CD4-positive, CD25-positive, alpha-beta regulatory T cell (primary cell): ENCODE results near the gene LIMS2. TPM values are rescaled to one million over a fixed set of nuclear protein-coding genes. Genes with fewer than 3 reads are reported as not detected.

ENCODE experiments used
- ATAC-seq, 2 donors: fragments of 150-1000 bp; cut with Tn5 transposase; one replicate each; pipeline ENCODE4 v1.10.0; 2021; ENCODE audit warnings: low read depth in 2 of 2, moderate number of reproducible peaks in 2 of 2, moderate library complexity in 1 of 2
- DNase-seq, 3 donors: peaks; one replicate each; pipeline versions ENCODE4 v3.0.0 to v3.0.0-alpha.2; 2012 to 2022; ENCODE audit warnings: mixed read lengths in 1 of 3
- H3K27ac ChIP-seq: one replicate; pipeline ENCODE4 v1.7.0; 2013; ENCODE audit warnings: mild to moderate bottlenecking, low read length; ENCODE audit not compliant: insufficient read depth, poor library complexity, severe bottlenecking
- H3K27me3 ChIP-seq: one replicate; pipeline ENCODE4 v1.7.0; 2013; ENCODE audit warnings: low read length; ENCODE audit not compliant: control insufficient read depth, insufficient read depth
- H3K36me3 ChIP-seq: one replicate; pipeline ENCODE4 v1.7.0; 2013; ENCODE audit warnings: mild to moderate bottlenecking, low read length, moderate library complexity; ENCODE audit not compliant: control insufficient read depth, insufficient read depth
- H3K4me1 ChIP-seq: 2 replicates; pipeline ENCODE4 v1.7.0; 2013; ENCODE audit warnings: mild to moderate bottlenecking, low read length; ENCODE audit not compliant: insufficient read depth, control insufficient read depth, poor library complexity, severe bottlenecking
- H3K4me3 ChIP-seq: one replicate; pipeline ENCODE4 v1.7.0; 2013; ENCODE audit warnings: low read depth, mild to moderate bottlenecking, low read length, moderate library complexity
- H3K9me3 ChIP-seq, 2 experiments: 1 replicate in 1 of 2; 2 replicates in 1 of 2; pipeline ENCODE4 v1.7.0; 2013; ENCODE audit warnings: low read length in 2 of 2, mild to moderate bottlenecking in 1 of 2, moderate library complexity in 1 of 2; ENCODE audit not compliant: control insufficient read depth in 2 of 2
- H3K27ac Mint-ChIP-seq, 3 donors: one replicate each; pipeline ENCODE4 v1.8.0; 2020 to 2022; ENCODE audit warnings: mild to moderate bottlenecking in 3 of 3, mixed read lengths in 3 of 3, moderate library complexity in 2 of 3
- H3K27me3 Mint-ChIP-seq: one replicate; pipeline ENCODE4 v1.8.0; 2022; ENCODE audit warnings: mild to moderate bottlenecking, mixed read lengths
- H3K36me3 Mint-ChIP-seq: one replicate; pipeline ENCODE4 v1.8.0; 2020; ENCODE audit warnings: mixed read lengths
- H3K4me1 Mint-ChIP-seq, 4 donors: one replicate each; pipeline ENCODE4 v1.8.0; 2020 to 2022; ENCODE audit warnings: mixed read lengths in 4 of 4, mild to moderate bottlenecking in 1 of 4
- H3K4me3 Mint-ChIP-seq, 4 donors: one replicate each; pipeline ENCODE4 v1.8.0; 2020 to 2022; ENCODE audit warnings: mild to moderate bottlenecking in 4 of 4, mixed read lengths in 4 of 4, moderate library complexity in 3 of 4
- H3K9me3 Mint-ChIP-seq, 7 donors: one replicate each; pipeline ENCODE4 v1.8.0; 2020 to 2022; ENCODE audit warnings: mixed read lengths in 7 of 7, mild to moderate bottlenecking in 3 of 7, moderate library complexity in 2 of 7
- polyA plus RNA-seq, 4 donors: library from polyadenylated mRNA; unstranded; fragments of 300-500 nt; fragmentation: Illumina TruSeq; gene quantifications; one replicate each; pipeline ENCODE4 v1.2.3, GENCODE V29; 2021
- total RNA-seq: library from RNA; stranded (reverse); gene quantifications from one replicate; pipeline ENCODE4 v1.2.3, GENCODE V29; 2022

Gene LIMS2
- total and polyA plus RNA-seq, 5 donors from 2014 or later = 10.8 to 23.8 (median 15.4) TPM

DNA sequence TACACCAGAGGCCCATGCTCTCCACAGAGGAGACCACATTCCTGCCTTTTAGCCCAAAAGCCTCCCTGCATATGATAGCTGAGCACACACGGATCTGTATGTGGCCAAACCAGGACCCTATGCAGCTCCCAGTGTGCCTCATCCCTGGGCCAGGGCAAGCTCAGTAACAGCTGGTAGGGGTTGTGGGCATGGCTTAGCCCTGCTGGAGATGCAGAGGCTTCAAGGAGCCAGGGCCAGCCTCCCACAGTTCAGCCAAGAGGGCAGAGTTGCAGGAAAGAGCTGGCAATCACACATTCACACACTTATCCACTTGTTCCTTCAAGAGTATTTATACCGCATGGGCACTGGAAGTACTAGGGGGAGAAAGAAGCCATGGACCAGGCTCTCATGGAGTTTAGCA lies 1.6 kb upstream of the LIMS2 start:
- Mint-ChIP-seq H3K4me3 (no peak overlapping the region), H3K4me1 (peaks cover 0 to 14% (median 9%) of the 10 kb centered on the region in 4 donors), H3K9me3 (no peaks in the 10 kb centered on the region), H3K27ac (no peak overlapping the region), H3K36me3 (no peaks in the 10 kb centered on the region), H3K27me3 (peaks cover 62% of the 10 kb centered on the region)
- DNase-seq (no peak), ATAC-seq (no peak)
- Histone ChIP-seq H3K4me1 (peaks cover 10% of the 10 kb centered on the region), H3K36me3 (no peaks in the 10 kb centered on the region), H3K27ac (no peak overlapping the region), H3K9me3 (no peaks in the 10 kb centered on the region), H3K27me3 (peaks cover 17% of the 10 kb centered on the region), H3K4me3 (no peak overlapping the region)

DNA sequence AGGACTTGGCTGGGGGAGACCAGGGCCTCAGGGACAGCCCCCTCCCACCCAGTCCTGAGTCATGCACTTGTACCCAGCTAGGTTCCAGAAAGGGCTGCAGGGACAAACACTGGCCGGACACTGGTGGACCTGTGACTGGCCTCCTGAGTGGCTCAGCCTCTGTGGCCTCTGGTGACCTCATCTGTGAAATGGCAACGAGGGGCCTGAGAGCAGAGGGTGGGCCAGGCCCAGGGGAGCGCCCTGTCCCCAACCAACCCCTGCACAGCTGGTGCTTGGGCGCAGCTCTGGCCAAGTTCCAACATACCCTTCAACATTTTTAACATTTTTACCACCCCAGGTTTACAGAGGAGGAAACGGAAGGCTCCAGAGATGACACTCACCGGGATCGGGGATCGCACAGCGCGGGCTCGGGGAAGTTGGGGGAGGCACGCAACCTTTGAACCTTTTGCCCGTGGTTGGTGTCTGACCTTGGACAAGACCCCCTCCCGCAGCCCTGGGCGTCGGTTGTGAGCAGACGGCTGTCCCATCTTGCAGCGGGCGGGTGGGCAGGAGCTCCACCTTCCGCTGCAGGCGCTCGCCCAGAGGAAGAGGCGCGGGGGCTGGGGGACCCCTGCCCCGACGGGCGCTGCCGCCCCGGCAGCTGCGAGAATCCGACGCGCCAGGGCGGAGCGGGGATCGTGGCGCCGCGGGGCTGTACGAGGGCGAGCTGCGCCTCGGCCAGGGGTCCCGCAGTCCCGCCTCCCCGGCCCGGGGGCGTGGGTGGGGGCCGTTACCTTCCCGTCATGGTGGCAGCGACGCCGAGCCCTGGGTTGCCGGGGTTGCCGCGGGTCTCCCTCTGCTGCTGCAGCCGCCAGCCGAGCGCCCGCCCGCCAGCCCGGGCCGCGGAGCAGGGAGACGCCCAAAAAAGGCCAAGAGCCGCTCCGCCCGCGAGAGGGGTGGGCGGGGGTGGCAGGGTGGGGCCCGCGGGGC lies 805 bp downstream of the LIMS2 start:
- H3K4me3 ChIP-seq = no peak overlapping the region
- peaks cover 22% of the 10 kb centered on the region for H3K27me3 ChIP-seq
- H3K27me3 Mint-ChIP-seq = peaks cover 80% of the 10 kb centered on the region

DNA sequence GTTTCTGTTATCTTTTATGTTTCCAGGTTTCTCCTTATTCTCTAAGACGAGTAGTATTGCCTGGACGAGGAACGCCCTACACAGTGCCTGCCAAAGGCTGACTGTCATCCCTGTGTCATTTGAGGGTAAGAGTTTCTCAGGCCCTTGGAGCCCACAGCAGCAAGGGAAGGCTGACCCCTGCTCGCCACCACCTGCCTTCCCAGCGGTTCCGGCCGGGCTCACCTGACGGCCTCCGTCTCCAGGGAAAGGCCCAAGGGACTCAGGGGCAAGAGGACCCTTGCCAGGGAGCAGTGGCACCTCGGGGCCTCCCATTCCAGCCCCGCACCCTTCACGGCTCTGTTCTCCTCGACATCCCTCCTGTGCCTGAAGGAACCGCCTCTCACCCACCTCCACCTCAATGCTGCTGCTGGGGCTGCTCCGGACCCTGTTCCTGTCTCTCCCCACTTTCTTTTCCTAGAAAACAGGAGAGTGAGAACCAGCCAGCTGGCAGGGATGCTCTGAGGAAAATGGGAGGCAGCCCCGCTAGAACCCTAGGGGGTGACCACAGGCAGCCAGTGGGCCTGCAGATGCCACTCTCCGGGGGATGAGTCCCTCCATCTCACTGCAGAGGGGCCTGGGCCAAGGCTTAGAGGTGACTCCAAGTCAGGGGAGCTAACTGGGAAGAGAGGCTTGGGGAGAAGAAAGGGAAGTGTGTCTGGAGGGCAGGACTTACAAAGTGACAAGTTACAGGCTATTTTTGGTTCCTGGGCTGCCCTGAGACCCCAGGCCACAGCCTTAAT lies 1.9 kb downstream of the LIMS2 start:
- Histone ChIP-seq H3K4me1 (peaks cover 10% of the 10 kb centered on the region), H3K27me3 (peaks cover 24% of the 10 kb centered on the region), H3K36me3 (no peaks in the 10 kb centered on the region), H3K27ac (no peak overlapping the region), H3K9me3 (no peaks in the 10 kb centered on the region), H3K4me3 (no peak overlapping the region)
- H3K4me1 Mint-ChIP-seq = peaks cover 0 to 14% (median 9%) of the 10 kb centered on the region in 4 donors
- H3K9me3 Mint-ChIP-seq = no peaks in the 10 kb centered on the region
- peaks cover 81% of the 10 kb centered on the region for H3K27me3 Mint-ChIP-seq
- H3K36me3 Mint-ChIP-seq = no peaks in the 10 kb centered on the region
- DNase-seq (no peak), ATAC-seq (no peak)
- H3K27ac Mint-ChIP-seq = no peak overlapping the region
- H3K4me3 Mint-ChIP-seq = peak overlapping the region in 2 of 4 donors; percentile 72 to 77

More for the DNA sequence above, 805 bp downstream of the LIMS2 start:
- H3K9me3 ChIP-seq = no peaks in the 10 kb centered on the region
- peak in 2 of 3 donors; percentile 8 to 18 for DNase-seq
- Mint-ChIP-seq H3K27ac (no peak overlapping the region), H3K36me3 (no peaks in the 10 kb centered on the region), H3K9me3 (no peaks in the 10 kb centered on the region), H3K4me1 (peaks cover 0 to 14% (median 9%) of the 10 kb centered on the region in 4 donors), H3K4me3 (peak overlapping the region in 3 of 4 donors; percentile 26 to 77 (median 72))
- no peak overlapping the region for H3K27ac ChIP-seq
- peak; percentile 17 to 29 for ATAC-seq
- H3K36me3 ChIP-seq = no peaks in the 10 kb centered on the region
- peaks cover 10% of the 10 kb centered on the region for H3K4me1 ChIP-seq

DNA sequence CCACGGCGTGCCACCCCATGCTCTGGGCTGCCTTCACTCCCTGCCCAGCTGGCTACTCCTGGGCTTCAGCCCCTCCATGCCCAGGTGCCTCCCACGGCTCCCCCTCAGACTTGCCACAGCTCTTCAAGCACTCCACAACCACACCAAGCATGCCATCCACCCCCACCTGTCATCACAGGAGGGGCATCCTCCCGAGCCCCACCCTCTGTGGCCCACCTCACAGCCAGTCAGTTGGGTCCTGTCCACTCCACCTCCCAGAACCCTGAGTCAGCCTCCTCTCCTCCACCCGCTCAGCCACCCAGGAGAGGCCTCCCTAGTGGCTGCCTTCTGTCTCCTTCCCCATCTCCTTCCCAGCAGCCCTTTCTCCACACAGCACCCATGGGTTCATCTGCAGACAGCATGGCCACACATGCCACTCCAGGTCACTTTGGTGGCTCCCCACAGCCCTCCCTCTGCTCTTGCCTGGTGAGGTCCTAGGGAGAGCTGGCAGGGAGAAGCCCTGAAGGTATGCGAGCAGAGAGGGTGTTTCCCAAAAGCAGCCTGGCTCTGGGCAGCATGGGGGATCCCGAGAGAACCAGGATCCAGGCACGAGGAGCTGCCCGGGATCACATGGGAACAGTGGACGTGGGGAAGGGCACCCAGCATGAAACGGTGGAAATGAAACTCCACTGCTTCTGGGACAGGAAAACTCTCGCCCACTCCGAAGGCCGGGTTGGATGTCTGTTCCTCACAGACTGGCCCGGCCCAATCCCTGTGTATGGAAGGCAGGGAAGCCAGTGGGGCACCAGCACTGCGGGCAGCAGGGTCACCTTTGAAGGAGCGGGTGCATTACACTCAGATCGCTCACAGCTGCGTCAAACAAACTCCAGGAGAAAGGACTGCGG lies 2.7 kb downstream of the LIMS2 start:
- ATAC-seq (no peak), DNase-seq (no peak)
- peaks cover 0 to 14% (median 9%) of the 10 kb centered on the region in 4 donors for H3K4me1 Mint-ChIP-seq
- no peaks in the 10 kb centered on the region for H3K36me3 ChIP-seq
- no peak overlapping the region for H3K27ac ChIP-seq
- H3K4me3 Mint-ChIP-seq = no peak overlapping the region
- peaks cover 22% of the 10 kb centered on the region for H3K27me3 ChIP-seq
- H3K9me3 Mint-ChIP-seq = no peaks in the 10 kb centered on the region
- H3K4me3 ChIP-seq = no peak overlapping the region
- peaks cover 10% of the 10 kb centered on the region for H3K4me1 ChIP-seq
- no peaks in the 10 kb centered on the region for H3K36me3 Mint-ChIP-seq
- H3K27me3 Mint-ChIP-seq = peaks cover 79% of the 10 kb centered on the region
- H3K9me3 ChIP-seq = no peaks in the 10 kb centered on the region
- no peak overlapping the region for H3K27ac Mint-ChIP-seq

DNA sequence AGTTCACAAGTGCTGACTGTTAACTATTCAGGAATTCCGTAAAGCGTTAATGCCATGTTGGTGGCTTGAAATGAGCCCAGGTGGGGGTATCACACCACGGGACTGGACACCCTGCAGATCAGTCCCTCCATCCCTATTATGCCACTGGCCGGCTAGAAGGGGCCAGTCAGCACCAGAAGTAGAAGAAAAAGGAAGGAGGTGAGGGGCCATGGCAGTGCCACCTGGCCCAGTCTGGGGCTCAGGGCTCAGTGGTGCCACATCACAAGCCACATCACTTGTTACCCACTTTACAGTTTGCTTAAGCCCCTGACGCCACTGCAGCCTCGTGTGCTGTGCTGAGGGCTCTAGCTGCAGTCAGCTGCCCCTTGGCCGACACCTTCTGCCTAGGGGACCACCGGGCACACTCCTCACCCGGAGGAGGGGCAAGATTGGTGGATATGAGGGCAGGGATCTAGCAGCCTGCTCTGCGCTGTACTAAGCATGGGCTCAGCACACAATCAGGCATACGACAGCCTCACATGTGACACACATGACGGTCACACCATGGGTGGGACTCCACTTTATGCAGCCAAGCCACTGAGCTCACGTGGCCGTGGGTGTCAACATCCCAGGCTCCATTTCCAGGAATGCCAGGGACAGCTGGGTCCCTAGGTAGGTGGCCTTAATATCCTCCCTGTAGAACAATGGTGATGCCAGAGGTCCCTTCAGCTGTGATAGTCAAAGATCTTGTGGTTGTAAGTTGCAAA lies 3.6 kb downstream of the LIMS2 start:
- H3K4me1 Mint-ChIP-seq = peaks cover 0 to 14% (median 9%) of the 10 kb centered on the region in 4 donors
- no peak overlapping the region for H3K4me3 Mint-ChIP-seq
- Histone ChIP-seq H3K4me3 (no peak overlapping the region), H3K9me3 (no peaks in the 10 kb centered on the region), H3K4me1 (peaks cover 10% of the 10 kb centered on the region), H3K27me3 (peaks cover 20% of the 10 kb centered on the region), H3K27ac (no peak overlapping the region), H3K36me3 (no peaks in the 10 kb centered on the region)
- DNase-seq (no peak), ATAC-seq (peak in 1 of 2 donors; percentile 21)
- H3K36me3 Mint-ChIP-seq = no peaks in the 10 kb centered on the region
- peaks cover 76% of the 10 kb centered on the region for H3K27me3 Mint-ChIP-seq
- H3K27ac Mint-ChIP-seq = no peak overlapping the region
- no peaks in the 10 kb centered on the region for H3K9me3 Mint-ChIP-seq

DNA sequence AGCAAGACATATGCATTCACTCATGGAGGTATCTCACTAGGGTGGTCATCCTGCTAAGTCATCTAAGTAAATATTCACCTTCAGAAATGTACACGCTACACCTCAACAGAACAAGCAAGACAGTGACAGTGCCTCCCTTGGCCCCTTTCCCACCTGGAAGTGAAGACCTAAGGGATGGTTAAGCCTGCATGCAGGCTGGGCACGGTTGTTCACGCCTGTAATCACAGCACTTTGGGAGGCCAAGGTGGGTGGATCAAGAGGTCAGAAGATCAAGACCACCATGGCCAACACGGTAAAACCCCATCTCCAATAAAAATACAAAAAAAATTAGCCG lies 4.4 kb downstream of the LIMS2 start:
- Mint-ChIP-seq H3K36me3 (no peaks in the 10 kb centered on the region), H3K4me1 (peaks cover 0 to 12% (median 7%) of the 10 kb centered on the region in 4 donors), H3K4me3 (no peak overlapping the region), H3K9me3 (no peaks in the 10 kb centered on the region), H3K27ac (no peak overlapping the region), H3K27me3 (peaks cover 74% of the 10 kb centered on the region)
- no peak overlapping the region for H3K4me3 ChIP-seq
- H3K27me3 ChIP-seq = peaks cover 19% of the 10 kb centered on the region
- H3K9me3 ChIP-seq = no peaks in the 10 kb centered on the region
- DNase-seq = no peak
- ATAC-seq = no peak
- H3K36me3 ChIP-seq = no peaks in the 10 kb centered on the region
- peaks cover 10% of the 10 kb centered on the region for H3K4me1 ChIP-seq
- no peak overlapping the region for H3K27ac ChIP-seq
